DOHH2 (cell line): ENCODE data around the gene HAO2.

Experiments
- H3F3A ChIP-seq: fragments of 200-600 bp; sonication (generic), shearing (Covaris generic); 2 replicates; pipeline ENCODE4 v1.6.0; 2016; ENCODE audit warnings: antibody characterized with exemption, mild to moderate bottlenecking; ENCODE audit not compliant: control insufficient read depth, insufficient read depth
- H3K27ac ChIP-seq: fragments of 200-600 bp; sonication (generic); 2 replicates; pipeline ENCODE4 v1.5.1; 2014; ENCODE audit warnings: low read depth, mild to moderate bottlenecking, low read length, moderate library complexity
- H3K27me3 ChIP-seq: fragments of 200-600 bp; sonication (generic); 2 replicates; pipeline ENCODE4 v1.6.1; 2014; ENCODE audit warnings: mild to moderate bottlenecking, low read length, mixed read lengths; ENCODE audit not compliant: control insufficient read depth
- H3K36me3 ChIP-seq: fragments of 200-600 bp; sonication (generic); 2 replicates; pipeline ENCODE4 v1.6.1; 2014; ENCODE audit warnings: mild to moderate bottlenecking, low read length, moderate library complexity, mixed read lengths; ENCODE audit not compliant: control insufficient read depth
- H3K4me1 ChIP-seq: fragments of 200-600 bp; sonication (generic); 2 replicates; pipeline ENCODE4 v1.6.1; 2014; ENCODE audit warnings: mild to moderate bottlenecking, low read length, mixed read lengths; ENCODE audit not compliant: control insufficient read depth
- H3K4me2 ChIP-seq: fragments of 200-600 bp; sonication (generic); 2 replicates; pipeline ENCODE4 v1.6.0; 2014; ENCODE audit warnings: mild to moderate bottlenecking, low read length, moderate library complexity
- H3K4me3 ChIP-seq: fragments of 200-600 bp; sonication (generic); 2 replicates; pipeline ENCODE4 v1.5.1; 2014; ENCODE audit warnings: mild to moderate bottlenecking, low read length, mixed read lengths
- H3K79me2 ChIP-seq: fragments of 200-600 bp; sonication (generic); 2 replicates; pipeline ENCODE4 v1.6.1; 2014; ENCODE audit warnings: mild to moderate bottlenecking, low read length, mixed read lengths; ENCODE audit not compliant: control insufficient read depth
- H3K9me2 ChIP-seq: fragments of 200-600 bp; sonication (generic); replicated peaks from 2 replicates; pipeline ENCODE4 v1.6.1; 2014; ENCODE audit warnings: mild to moderate bottlenecking, low read length, mixed read lengths; ENCODE audit not compliant: control insufficient read depth
- H3K9me3 ChIP-seq: fragments of 200-600 bp; sonication (generic); 2 replicates; pipeline ENCODE4 v1.6.1; 2014; ENCODE audit warnings: antibody characterized with exemption, low read length, mixed read lengths; ENCODE audit not compliant: control insufficient read depth, insufficient read depth
- H4K20me1 ChIP-seq: fragments of 200-600 bp; sonication (generic); 2 replicates; pipeline ENCODE4 v1.6.0; 2014; ENCODE audit warnings: low read depth, mild to moderate bottlenecking, antibody characterized with exemption, low read length, moderate library complexity; ENCODE audit not compliant: control insufficient read depth, insufficient read depth
- CTCF ChIP-seq: fragments of 200-600 bp; sonication (generic); IDR thresholded peaks from one replicate; pipeline ENCODE4 v1.5.1; 2014; ENCODE audit warnings: antibody characterized with exemption, mild to moderate bottlenecking, low read depth, low read length; ENCODE audit not compliant: poor library complexity, severe bottlenecking
- EZH2phosphoT487 ChIP-seq: fragments of 200-600 bp; sonication (generic); IDR thresholded peaks from 2 replicates; pipeline ENCODE4 v1.6.1; 2017; ENCODE audit warnings: borderline replicate concordance, mild to moderate bottlenecking, antibody characterized with exemption, low read length, moderate library complexity, mixed read lengths

The HAO2 gene

GRCh38 chr1:119368554-119368953 lies at the start of gene HAO2:
TSS of gene HAO2 (plus strand) at chr1:119368785. CDS start at chr1:119381086, 12,301 bp downstream.
- H3K9me2 ChIP-seq = no peaks in the 10 kb centered on the region
- no peaks in the 10 kb centered on the region for H3F3A ChIP-seq
- H3K4me2 ChIP-seq = no peak within 1 kb of the TSS
- no peak within 1 kb of the TSS for H3K4me3 ChIP-seq
- no peak for TF ChIP-seq EZH2phosphoT487
- no peak for TF ChIP-seq CTCF
- H3K9me3 ChIP-seq = no peaks in the 10 kb centered on the region
- H4K20me1 ChIP-seq = no peaks in the 10 kb centered on the region
- no peaks in the 10 kb centered on the region for H3K4me1 ChIP-seq
- H3K27ac ChIP-seq = no peak within 1 kb of the TSS
- H3K36me3 ChIP-seq = no peaks in the 10 kb centered on the region
- peaks cover 5% of the 10 kb centered on the region; the same call in 1 of the 2 replicates for H3K27me3 ChIP-seq
- no peaks in the 10 kb centered on the region for H3K79me2 ChIP-seq

- TF ChIP-seq CTCF = no peak
- TF ChIP-seq EZH2phosphoT487 = no peak
- no peaks in the 10 kb centered on the region for H3K9me3 ChIP-seq
- no peak overlapping the region for H3K27ac ChIP-seq
- H3K79me2 ChIP-seq = no peaks in the 10 kb centered on the region
- no peaks in the 10 kb centered on the region for H3K36me3 ChIP-seq
- no peaks in the 10 kb centered on the region for H3K4me1 ChIP-seq
- H3K4me2 ChIP-seq = no peak overlapping the region
- H3K9me2 ChIP-seq = no peaks in the 10 kb centered on the region
- H3F3A ChIP-seq = no peaks in the 10 kb centered on the region
- no peaks in the 10 kb centered on the region for H4K20me1 ChIP-seq
- no peak overlapping the region for H3K4me3 ChIP-seq
- no peaks in the 10 kb centered on the region for H3K27me3 ChIP-seq
These were observed 48.5 kb upstream of the HAO2 start for GRCh38 chr1:119320100-119320499.

GRCh38 chr1:119321666-119322419 lies 46.7 kb upstream of the HAO2 start:
- no peaks in the 10 kb centered on the region for H3K4me1 ChIP-seq
- no peaks in the 10 kb centered on the region for H3K36me3 ChIP-seq
- no peak overlapping the region for H3K27ac ChIP-seq
- H3K4me2 ChIP-seq = no peak overlapping the region
- H3K4me3 ChIP-seq = no peak overlapping the region
- H3K79me2 ChIP-seq = no peaks in the 10 kb centered on the region
- no peaks in the 10 kb centered on the region for H3F3A ChIP-seq
- H4K20me1 ChIP-seq = no peaks in the 10 kb centered on the region
- no peak for TF ChIP-seq EZH2phosphoT487
- no peak for TF ChIP-seq CTCF
- no peaks in the 10 kb centered on the region for H3K27me3 ChIP-seq
- no peaks in the 10 kb centered on the region for H3K9me2 ChIP-seq
- H3K9me3 ChIP-seq = no peaks in the 10 kb centered on the region
